T-cell (primary cell): ENCODE data around the gene ANO2. TPM values are rescaled to one million over a fixed set of nuclear protein-coding genes. Genes with fewer than 3 reads are reported as not detected.

Source experiments
- total RNA-seq, 35 experiments: library from RNA in 6 of 35; stranded (reverse) in 6 of 35; fragments of 120-200 nt in 1 of 35; gene quantifications; one replicate each; pipeline versions ENCODE4 v1.2.1 to v1.2.4 and lab custom pipeline; 2013 to 2026

Gene ANO2
- total RNA-seq, 5 donors from 2014 or later (not counting 1 experiment from before 2014, with no cell fraction given), result not detected

Other genes with a start within 250 kb of the ANO2 start
- gene VWF, start 179.4 kb upstream of the ANO2 start, total RNA-seq, result under 1 TPM in 4 of 5 donors, not detected in 1; 0.13 to 0.90 (median 0.74) TPM